Forelimb muscle (tissue), 1 donor: ENCODE data around the gene TCF3. TPM values are rescaled to one million over a fixed set of nuclear protein-coding genes. Genes with fewer than 3 reads are reported as not detected.

Source experiments
- DNase-seq: peaks from one replicate; pipeline ENCODE4 v3.0.0-alpha.2; 2013; ENCODE audit warnings: low read depth
- polyA plus RNA-seq: library from polyadenylated mRNA; unstranded; fragments of 120-200 nt; gene quantifications from one replicate; pipeline ENCODE4 v1.2.1, GENCODE V29; 2013; ENCODE audit not compliant: insufficient read length

TCF3 gene
- polyA plus RNA-seq, 1 donor, result 124 TPM

GRCh38 chr19:1630012-1630411 is 22.4 kb downstream of the TCF3 start:
- no peak for DNase-seq

- DNase-seq, result no peak
Measured at GRCh38 chr19:1629256-1629808, 23.1 kb downstream of the TCF3 start.

GRCh38 chr19:1627194-1627593 is 25.2 kb downstream of the TCF3 start:
- no peak for DNase-seq

GRCh38 chr19:1626417-1627010 is 25.9 kb downstream of the TCF3 start:
- no peak for DNase-seq

GRCh38 chr19:1624458-1624857 is 28.0 kb downstream of the TCF3 start:
- DNase-seq, result no peak

- DNase-seq, result no peak
Measured at GRCh38 chr19:1622541-1622940, 29.9 kb downstream of the TCF3 start.

- DNase-seq, result no peak
Measured at GRCh38 chr19:1622007-1622406, 30.4 kb downstream of the TCF3 start.

- no peak for DNase-seq
Measured at GRCh38 chr19:1621574-1621973, 30.8 kb downstream of the TCF3 start.

GRCh38 chr19:1621021-1621420 is 31.4 kb downstream of the TCF3 start:
- DNase-seq, result no peak

- no peak for DNase-seq
Measured at GRCh38 chr19:1620502-1620901, 31.9 kb downstream of the TCF3 start.

GRCh38 chr19:1619703-1620102 is 32.7 kb downstream of the TCF3 start:
- DNase-seq, result no peak

- DNase-seq, result no peak
Measured at GRCh38 chr19:1619094-1619439, 33.3 kb downstream of the TCF3 start.

- no peak for DNase-seq
Measured at GRCh38 chr19:1618157-1619093, 34.0 kb downstream of the TCF3 start.

- DNase-seq, result no peak
Measured at GRCh38 chr19:1616875-1617274, 35.5 kb downstream of the TCF3 start.

- no peak for DNase-seq
Measured at GRCh38 chr19:1616396-1616795, 36.0 kb downstream of the TCF3 start.

- no peak for DNase-seq
Measured at GRCh38 chr19:1615156-1615765, 37.2 kb downstream of the TCF3 start.

GRCh38 chr19:1613808-1614570 is 38.4 kb downstream of the TCF3 start:
- DNase-seq, result no peak

- no peak for DNase-seq
Measured at GRCh38 chr19:1613146-1613545, 39.3 kb downstream of the TCF3 start.

GRCh38 chr19:1612114-1613086 is 40.0 kb downstream of the TCF3 start:
- no peak for DNase-seq

GRCh38 chr19:1611353-1611752 is 41.1 kb downstream of the TCF3 start:
- DNase-seq, result no peak

- no peak for DNase-seq
Measured at GRCh38 chr19:1610579-1610978, 41.8 kb downstream of the TCF3 start.
